H1 (cell line): ENCODE measurements around the gene DAB2IP. TPM values are rescaled to one million over a fixed set of nuclear protein-coding genes. Genes with fewer than 3 reads are reported as not detected.

Experiments used
- CTCF ChIA-PET: fragments of 300-600 bp; sonication (Branson Sonifier 250); formaldehyde crosslinking; loops from one replicate; lab custom pipeline; 2021; ENCODE audit not compliant: partially characterized antibody; lab: Charles Lee
- POLR2A ChIA-PET: fragments of 300-600 bp; sonication (Branson Sonifier 250); formaldehyde crosslinking; loops from one replicate; lab custom pipeline; 2021; ENCODE audit warnings: inconsistent platforms; ENCODE audit not compliant: partially characterized antibody; lab: Charles Lee
- DNase-seq, 2 experiments: peaks; one replicate each; pipeline versions ENCODE4 v3.0.0 to v3.0.0-alpha.2; 2010 to 2022; ENCODE audit warnings: low spot score in 2 of 2, low read depth in 1 of 2, mixed read lengths in 1 of 2
- FAIRE-seq: peaks from 2 replicates; lab custom pipeline; 2011; peaks lifted over from hg19 to GRCh38; lab: Jason Lieb, UNC
- H2AFZ ChIP-seq: 2 replicates; pipeline ENCODE4 v1.8.1; 2012; ENCODE audit warnings: low read length, inconsistent platforms
- H2AK5ac ChIP-seq: 2 replicates; pipeline ENCODE4 v1.6.1; 2013; ENCODE audit warnings: low read depth, low read length
- H2BK120ac ChIP-seq: replicated peaks from 2 replicates; pipeline ENCODE3; 2013; ENCODE audit warnings: low read depth, low read length, inconsistent platforms
- H2BK12ac ChIP-seq: 2 replicates; pipeline ENCODE4 v1.6.1; 2013; ENCODE audit warnings: low read depth, low read length
- H2BK15ac ChIP-seq: 2 replicates; pipeline ENCODE4 v1.6.1; 2013; ENCODE audit warnings: low read length
- H2BK20ac ChIP-seq: 2 replicates; pipeline ENCODE4 v1.6.1; 2013; ENCODE audit warnings: low read length
- H2BK5ac ChIP-seq: 2 replicates; pipeline ENCODE4 v1.6.1; 2013; ENCODE audit warnings: low read depth, low read length
- H3K14ac ChIP-seq: 2 replicates; pipeline ENCODE4 v1.6.1; 2013; ENCODE audit warnings: inconsistent platforms; ENCODE audit not compliant: insufficient read length
- H3K18ac ChIP-seq: 2 replicates; pipeline ENCODE4 v1.6.1; 2013; ENCODE audit warnings: low read length; ENCODE audit errors: extremely low read depth
- H3K23ac ChIP-seq: 2 replicates; pipeline ENCODE4 v1.6.1; 2013; ENCODE audit warnings: inconsistent platforms; ENCODE audit not compliant: insufficient read length
- H3K23me2 ChIP-seq: 2 replicates; pipeline ENCODE4 v1.6.1; 2013; ENCODE audit warnings: low read depth, low read length
- H3K27ac ChIP-seq: 2 replicates; pipeline ENCODE4 v1.6.1; 2011; ENCODE audit warnings: low read depth, low read length, inconsistent platforms
- H3K27me3 ChIP-seq, 4 experiments: replicated peaks in 1 of 4; 1 replicate in 1 of 4; 2 replicates in 3 of 4; pipeline versions ENCODE4 v1.6.1 to v1.8.1; 2011 to 2013; ENCODE audit warnings: low read length in 3 of 4, mild to moderate bottlenecking in 3 of 4, inconsistent platforms in 2 of 4, mixed read lengths in 2 of 4, moderate library complexity in 1 of 4; ENCODE audit not compliant: control insufficient read depth in 3 of 4, insufficient read depth in 3 of 4; ENCODE audit errors: extremely low read depth in 1 of 4
- H3K36me3 ChIP-seq, 4 experiments: 2 replicates each; pipeline versions ENCODE4 v1.6.1 to v1.8.1; 2011 to 2013; ENCODE audit warnings: mild to moderate bottlenecking in 4 of 4, low read length in 3 of 4, moderate library complexity in 2 of 4, control low read depth in 1 of 4, inconsistent platforms in 1 of 4; ENCODE audit not compliant: insufficient read depth in 4 of 4, control insufficient read depth in 2 of 4
- H3K4ac ChIP-seq: replicated peaks from 2 replicates; pipeline ENCODE3; 2013; ENCODE audit warnings: low read length, low read depth, mixed read lengths, inconsistent platforms; ENCODE audit not compliant: insufficient read length
- H3K4me1 ChIP-seq, 4 experiments: replicated peaks in 1 of 4; 1 replicate in 1 of 4; 2 replicates in 3 of 4; pipeline versions ENCODE4 v1.6.1 to v1.8.1; 2011 to 2013; ENCODE audit warnings: low read length in 3 of 4, inconsistent platforms in 2 of 4, mixed read lengths in 1 of 4; ENCODE audit not compliant: insufficient read depth in 4 of 4, control insufficient read depth in 3 of 4
- H3K4me2 ChIP-seq, 2 experiments: 2 replicates each; pipeline versions ENCODE4 v1.6.1 to v1.8.1; 2011 to 2013; ENCODE audit warnings: low read depth in 2 of 2, low read length in 2 of 2, control low read depth in 1 of 2, inconsistent platforms in 1 of 2, mild to moderate bottlenecking in 1 of 2; ENCODE audit not compliant: insufficient read depth in 1 of 2
- H3K4me3 ChIP-seq, 4 experiments: fragments of 200-600, 300-600 bp in 1 of 4; sonication (generic), shearing (Covaris generic), sonication (Bioruptor Twin) in 1 of 4; 2 replicates each; pipeline versions ENCODE4 v1.5.1 to v1.8.1; 2011 to 2016; ENCODE audit warnings: low read length in 4 of 4, low read depth in 3 of 4, control low read depth in 2 of 4, inconsistent platforms in 2 of 4, mild to moderate bottlenecking in 2 of 4, mixed read lengths in 1 of 4, moderate library complexity in 1 of 4; ENCODE audit not compliant: insufficient read depth in 2 of 4; ENCODE audit errors: extremely low read depth in 1 of 4
- H3K56ac ChIP-seq: replicated peaks from 2 replicates; pipeline ENCODE3; 2013; ENCODE audit warnings: low read depth, mild to moderate bottlenecking, mixed read lengths, low read length, inconsistent platforms; ENCODE audit not compliant: insufficient read length
- H3K79me1 ChIP-seq: 2 replicates; pipeline ENCODE4 v1.6.1; 2013; ENCODE audit warnings: low read depth, low read length, control low read depth
- H3K79me2 ChIP-seq, 2 experiments: 2 replicates each; pipeline versions ENCODE4 v1.6.1 to v1.8.1; 2012 to 2013; ENCODE audit warnings: low read length in 2 of 2, mild to moderate bottlenecking in 2 of 2, inconsistent platforms in 1 of 2; ENCODE audit not compliant: insufficient read depth in 2 of 2, control insufficient read depth in 1 of 2
- H3K9ac ChIP-seq, 4 experiments: replicated peaks in 1 of 4; 1 replicate in 1 of 4; 2 replicates in 3 of 4; pipeline versions ENCODE4 v1.6.1 to v1.8.1; 2011 to 2013; ENCODE audit warnings: low read depth in 3 of 4, low read length in 3 of 4, control low read depth in 2 of 4, mild to moderate bottlenecking in 2 of 4, moderate library complexity in 2 of 4, inconsistent platforms in 1 of 4; ENCODE audit errors: extremely low read depth in 1 of 4
- H3K9me3 ChIP-seq, 2 experiments: 2 replicates each; pipeline versions ENCODE4 v1.6.1 to v1.8.1; 2012 to 2013; ENCODE audit warnings: mild to moderate bottlenecking in 2 of 2, moderate library complexity in 2 of 2, control low read depth in 1 of 2, inconsistent platforms in 1 of 2, low read depth in 1 of 2, low read length in 1 of 2, mixed read lengths in 1 of 2; ENCODE audit not compliant: insufficient read depth in 2 of 2
- H4K20me1 ChIP-seq, 2 experiments: replicated peaks in 1 of 2; 2 replicates each; pipeline versions ENCODE3 to v1.8.1; 2011 to 2013; ENCODE audit warnings: inconsistent platforms in 2 of 2, low read length in 2 of 2, mild to moderate bottlenecking in 1 of 2; ENCODE audit not compliant: insufficient read depth in 2 of 2, control insufficient read depth in 1 of 2
- H4K5ac ChIP-seq: 2 replicates; pipeline ENCODE4 v1.6.1; 2013; ENCODE audit warnings: low read length, low read depth, mixed read lengths, inconsistent platforms; ENCODE audit not compliant: insufficient read length
- H4K8ac ChIP-seq: 2 replicates; pipeline ENCODE4 v1.8.0; 2013; ENCODE audit warnings: mild to moderate bottlenecking, moderate library complexity, low read length, inconsistent platforms; ENCODE audit not compliant: insufficient read depth; ENCODE audit errors: extremely low read depth
- H4K91ac ChIP-seq: replicated peaks from 2 replicates; pipeline ENCODE3; 2013; ENCODE audit warnings: low read length, mixed read lengths, inconsistent platforms; ENCODE audit not compliant: insufficient read length
- ASH2L ChIP-seq: fragments of 200-600, 300-600 bp; sonication (generic); IDR thresholded peaks from one replicate; pipeline ENCODE4 v1.7.1; 2017; ENCODE audit warnings: low read length
- ATF2 ChIP-seq: IDR thresholded peaks from 2 replicates; pipeline ENCODE4 v1.6.1; 2012; ENCODE audit warnings: low read length, inconsistent platforms
- BCL11A ChIP-seq, 2 experiments: IDR thresholded peaks; one replicate each; pipeline ENCODE4 v1.6.1; 2011; ENCODE audit warnings: low read depth in 2 of 2, low read length in 2 of 2, mild to moderate bottlenecking in 2 of 2
- BRCA1 ChIP-seq: IDR thresholded peaks from 2 replicates; pipeline ENCODE4 v1.6.1; 2012; ENCODE audit warnings: low read depth, low read length, improper control_type of control experiment
- CBX8 ChIP-seq: fragments of 300-800, 300-1000 bp; sonication (generic); IDR thresholded peaks from 2 replicates; pipeline ENCODE4 v1.7.1; 2016; ENCODE audit warnings: low read depth, low read length, borderline replicate concordance
- FOSL1 ChIP-seq: IDR thresholded peaks from 2 replicates; pipeline ENCODE4 v1.6.1; 2011; ENCODE audit warnings: mild to moderate bottlenecking, low read depth, low read length, moderate library complexity; ENCODE audit not compliant: insufficient read depth
- HDAC6 ChIP-seq: IDR thresholded peaks from one replicate; pipeline ENCODE4 v1.7.1; 2012; ENCODE audit warnings: low read depth, mild to moderate bottlenecking, inconsistent platforms, low read length, moderate library complexity
- JUN ChIP-seq: IDR thresholded peaks from 2 replicates; pipeline ENCODE4 v1.6.1; 2011; ENCODE audit warnings: low read depth, mild to moderate bottlenecking, improper control_type of control experiment, low read length
- KDM1A ChIP-seq: fragments of 200-600, 300-600 bp; sonication (generic); IDR thresholded peaks from 2 replicates; pipeline ENCODE4 v1.7.1; 2016; ENCODE audit warnings: mild to moderate bottlenecking, low read length, borderline replicate concordance
- PHF8 ChIP-seq: fragments of 200-600 bp; sonication (generic); conservative IDR thresholded peaks from 2 replicates; pipeline ENCODE4 v1.7.1; 2012; ENCODE audit warnings: low read depth, mild to moderate bottlenecking, inconsistent platforms, low read length, moderate library complexity
- SP1 ChIP-seq: IDR thresholded peaks from 2 replicates; pipeline ENCODE4 v1.6.1; 2011; ENCODE audit warnings: low read depth, low read length
- WGBS, 2 experiments: shearing (Covaris generic) in 1 of 2; methylation state at CpG; one replicate each; pipeline versions ENCODE4 v1.1.6 to v1.1.7; 2013 to 2015; ENCODE audit warnings: low lambda C conversion rate in 2 of 2, mixed read lengths in 2 of 2, inconsistent platforms in 1 of 2, low coverage in 1 of 2, missing lambda C conversion rate in 1 of 2; ENCODE audit not compliant: insufficient replicate concordance in 2 of 2, insufficient coverage in 1 of 2, insufficient read length in 1 of 2; ENCODE audit errors: extremely low coverage in 1 of 2, missing lambda C conversion rate in 1 of 2; 5-methylcytosine and 5-hydroxymethylcytosine counted together
- polyA plus RNA-seq, 7 experiments: library from polyadenylated mRNA; depleted of rRNA in 3 of 7; stranded (reverse) in 5 of 7; unstranded in 2 of 7; fragments of >200 nt in 5 of 7; fragments of 200-250 nt in 2 of 7; gene quantifications; 1 replicate in 5 of 7; 2 replicates in 1 of 7; 4 replicates in 1 of 7; pipeline versions ENCODE4 v1.2.1 to v1.2.3, GENCODE V29; 2011 to 2013; ENCODE audit warnings: missing spikeins in 2 of 7, mixed read lengths in 2 of 7
- total RNA-seq: library from RNA; stranded (reverse); fragmentation: NEBNext Ultra II Directional; extraction: Animal tissue kit (Norgen Biotek cat#: 25700); gene quantifications from 2 replicates; pipeline ENCODE4 v1.2.1, GENCODE V29; 2021
- TF ChIP-seq, protein P1 (sequence below): IDR thresholded peaks from 2 replicates; pipeline ENCODE4 v1.6.1; 2012; ENCODE audit warnings: inconsistent platforms

DAB2IP gene
- total and polyA plus RNA-seq, 2 of the 8 experiments (the other 6 are each of a cell fraction or from before 2014, with no cell fraction given), result 19.7 to 39.5 TPM

- Histone ChIP-seq H3K18ac (no peak overlapping the region), H3K9me3 (no peaks in the 10 kb centered on the region), H4K20me1 (peaks cover 0 to 5% of the 10 kb centered on the region in 2 experiments), H3K79me1 (no peaks in the 10 kb centered on the region), H3K27me3 (no peaks in the 10 kb centered on the region), H3K9ac (no peak overlapping the region), H2BK12ac (no peak overlapping the region), H2BK120ac (no peak overlapping the region), H2BK15ac (no peak overlapping the region), H4K91ac (no peak overlapping the region), H2BK5ac (no peak overlapping the region), H3K56ac (no peak overlapping the region), H3K4me2 (no peak overlapping the region), H3K79me2 (no peaks in the 10 kb centered on the region), H2AFZ (no peak overlapping the region), H4K8ac (no peak overlapping the region), H2AK5ac (no peak overlapping the region), H3K36me3 (peaks cover 8 to 35% (median 18%) of the 10 kb centered on the region in 4 experiments; a peak in 7 of 8 replicates), H3K14ac (no peak overlapping the region), H3K23ac (no peak overlapping the region), H3K4me1 (peaks cover 0 to 2% (median 0%) of the 10 kb centered on the region in 4 experiments; a peak in 1 of 7 replicates), H3K23me2 (no peaks in the 10 kb centered on the region; the same call in 1 of the 2 replicates), H3K27ac (no peak overlapping the region), H4K5ac (no peak overlapping the region), H2BK20ac (no peak overlapping the region), H3K4ac (no peak overlapping the region), H3K4me3 (no peak overlapping the region)
- WGBS, 2 experiments, result 91% methylated on average over 3 of the region's 4 CpGs; no CpG with 5 or more reads in 1 of the 2 experiments
- POLR2A ChIA-PET, result no interaction called here
- FAIRE-seq (no peak), DNase-seq (no peak)
- CTCF ChIA-PET, result interaction anchor here (1.8 kb wide), 1 partner anchor 9 kb away, joined by 3 read pairs; no protein-coding TSS in a partner anchor
- no peak for TF ChIP-seq PHF8
- TF ChIP-seq HDAC6, result no peak
- no peak for TF ChIP-seq BRCA1
- TF ChIP-seq FOSL1, result no peak
- no peak for TF ChIP-seq SP1
- no peak for TF ChIP-seq CBX8
- TF ChIP-seq, protein P1, sequence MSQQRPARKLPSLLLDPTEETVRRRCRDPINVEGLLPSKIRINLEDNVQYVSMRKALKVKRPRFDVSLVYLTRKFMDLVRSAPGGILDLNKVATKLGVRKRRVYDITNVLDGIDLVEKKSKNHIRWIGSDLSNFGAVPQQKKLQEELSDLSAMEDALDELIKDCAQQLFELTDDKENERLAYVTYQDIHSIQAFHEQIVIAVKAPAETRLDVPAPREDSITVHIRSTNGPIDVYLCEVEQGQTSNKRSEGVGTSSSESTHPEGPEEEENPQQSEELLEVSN, result no peak
- TF ChIP-seq ASH2L, result no peak
- TF ChIP-seq KDM1A, result no peak
- TF ChIP-seq JUN, result no peak
- TF ChIP-seq ATF2, result no peak
- no peak for TF ChIP-seq BCL11A (IDR thresholded peaks at IDR 0.05; ENCODE audit: low read depth in 2 of 2, low read length in 2 of 2)
Measured at GRCh38 chr9:121769939-121770338, 118.5 kb downstream of the DAB2IP start.
